IMR-90 (cell line): ENCODE results near the gene CLN3. TPM values are rescaled to one million over a fixed set of nuclear protein-coding genes. Genes with fewer than 3 reads are reported as not detected.

ENCODE experiments used
- ATAC-seq: fragments of 200-7000 bp; cut with Tn5 transposase; 2 replicates; pipeline ENCODE4 v1.9.1; 2020; ENCODE audit warnings: low read depth, mild to moderate bottlenecking, moderate library complexity
- BruUV-seq: library from RNA; stranded (reverse); fragments of 400-500 nt; replicated peaks from 2 replicates; lab custom pipeline; 2021; lab: Mats Ljungman, UMichigan
- CTCF ChIA-PET: fragments of 300-600 bp; formaldehyde crosslinking; extraction: SDS; loops from one replicate; lab custom pipeline; 2021; ENCODE audit warnings: antibody characterized with exemption; lab: Yijun Ruan, JAX
- POLR2A ChIA-PET: fragments of 300-600 bp; sonication (Branson Sonifier 250); formaldehyde crosslinking; loops from one replicate; lab custom pipeline; 2022; ENCODE audit warnings: antibody characterized with exemption; ENCODE audit not compliant: unreplicated experiment; lab: Charles Lee
- DNase-seq: peaks from one replicate; pipeline ENCODE4 v3.0.0; 2013
- H2AFZ ChIP-seq: replicated peaks from 2 replicates; pipeline ENCODE3; 2013; ENCODE audit warnings: low read length, mild to moderate bottlenecking; ENCODE audit not compliant: poor library complexity
- H2AK5ac ChIP-seq: 2 replicates; pipeline ENCODE4 v1.6.1; 2013; ENCODE audit warnings: low read depth, low read length, inconsistent platforms
- H2AK9ac ChIP-seq: replicated peaks from 2 replicates; pipeline ENCODE3; 2013; ENCODE audit warnings: mild to moderate bottlenecking, low read depth, low read length, moderate library complexity; ENCODE audit not compliant: poor library complexity
- H2BK120ac ChIP-seq: 2 replicates; pipeline ENCODE4 v1.6.1; 2013; ENCODE audit warnings: low read depth, low read length, inconsistent platforms
- H2BK15ac ChIP-seq: 3 replicates; pipeline ENCODE4 v1.6.1; 2013; ENCODE audit warnings: low read depth, low read length, inconsistent platforms
- H2BK20ac ChIP-seq: 2 replicates; pipeline ENCODE4 v1.6.1; 2013; ENCODE audit warnings: low read depth, mild to moderate bottlenecking, inconsistent platforms, low read length, moderate library complexity
- H2BK5ac ChIP-seq: 2 replicates; pipeline ENCODE4 v1.6.1; 2013; ENCODE audit warnings: mild to moderate bottlenecking, low read depth, low read length, inconsistent platforms; ENCODE audit not compliant: poor library complexity, severe bottlenecking
- H3K14ac ChIP-seq: replicated peaks from 2 replicates; pipeline ENCODE4 v1.6.1; 2013; ENCODE audit warnings: low read depth, low read length, inconsistent platforms
- H3K18ac ChIP-seq: 2 replicates; pipeline ENCODE4 v1.6.1; 2013; ENCODE audit warnings: low read depth, low read length, control low read depth
- H3K23ac ChIP-seq: 2 replicates; pipeline ENCODE4 v1.6.1; 2013; ENCODE audit warnings: low read depth, low read length, inconsistent platforms
- H3K27ac ChIP-seq: 2 replicates; pipeline ENCODE4 v1.5.1; 2013; ENCODE audit warnings: mild to moderate bottlenecking, control low read depth, low read length; ENCODE audit not compliant: insufficient read depth
- H3K27me3 ChIP-seq: 2 replicates; pipeline ENCODE4 v1.6.1; 2013; ENCODE audit warnings: low read length; ENCODE audit not compliant: control insufficient read depth, insufficient read depth
- H3K36me3 ChIP-seq: 2 replicates; pipeline ENCODE4 v1.6.1; 2013; ENCODE audit warnings: low read length, mixed read lengths; ENCODE audit not compliant: control insufficient read depth, insufficient read depth
- H3K4ac ChIP-seq: 2 replicates; pipeline ENCODE4 v1.6.1; 2013; ENCODE audit warnings: low read depth, low read length, inconsistent platforms
- H3K4me1 ChIP-seq: 2 replicates; pipeline ENCODE4 v1.6.1; 2013; ENCODE audit warnings: low read length, mixed read lengths; ENCODE audit not compliant: control insufficient read depth, insufficient read depth
- H3K4me2 ChIP-seq: 2 replicates; pipeline ENCODE4 v1.6.1; 2013; ENCODE audit warnings: low read depth, mild to moderate bottlenecking, control low read depth, low read length, moderate library complexity
- H3K4me3 ChIP-seq: 2 replicates; pipeline ENCODE4 v1.5.1; 2013; ENCODE audit warnings: low read depth, mild to moderate bottlenecking, control low read depth, low read length, moderate library complexity; ENCODE audit not compliant: insufficient read depth
- H3K56ac ChIP-seq: 2 replicates; pipeline ENCODE4 v1.6.1; 2013; ENCODE audit warnings: low read length, inconsistent platforms; ENCODE audit not compliant: insufficient read depth; ENCODE audit errors: extremely low read depth
- H3K79me1 ChIP-seq, 2 experiments: 2 replicates each; pipeline ENCODE4 v1.6.1; 2013; ENCODE audit warnings: low read length in 2 of 2, inconsistent platforms in 1 of 2, low read depth in 1 of 2
- H3K9ac ChIP-seq: 2 replicates; pipeline ENCODE4 v1.6.1; 2013; ENCODE audit warnings: low read depth, low read length, control low read depth
- H3K9me1 ChIP-seq: 2 replicates; pipeline ENCODE4 v1.6.1; 2013; ENCODE audit warnings: low read length, inconsistent platforms; ENCODE audit not compliant: insufficient read depth
- H3K9me3 ChIP-seq: 2 replicates; pipeline ENCODE4 v1.6.1; 2013; ENCODE audit warnings: low read length; ENCODE audit not compliant: control insufficient read depth, insufficient read depth
- H4K20me1 ChIP-seq: 2 replicates; pipeline ENCODE4 v1.6.1; 2013; ENCODE audit warnings: low read length, inconsistent platforms; ENCODE audit not compliant: insufficient read depth
- H4K5ac ChIP-seq: 2 replicates; pipeline ENCODE4 v1.6.1; 2013; ENCODE audit warnings: mild to moderate bottlenecking, low read depth, low read length, control low read depth
- H4K8ac ChIP-seq, 2 experiments: 2 replicates each; pipeline ENCODE4 v1.6.1; 2013; ENCODE audit warnings: low read depth in 2 of 2, low read length in 2 of 2, control low read depth in 1 of 2, inconsistent platforms in 1 of 2
- H4K91ac ChIP-seq: 2 replicates; pipeline ENCODE4 v1.6.1; 2013; ENCODE audit warnings: low read depth, low read length, inconsistent platforms; ENCODE audit not compliant: insufficient read depth
- CEBPB ChIP-seq: IDR thresholded peaks from 2 replicates; pipeline ENCODE4 v1.6.1; 2012; ENCODE audit warnings: low read depth, low read length, improper control_type of control experiment
- CHD1 ChIP-seq: IDR thresholded peaks from 2 replicates; pipeline ENCODE4 v1.6.1; 2012; ENCODE audit warnings: low read depth, low read length, improper control_type of control experiment
- ELK1 ChIP-seq: fragments of 150-350 bp; IDR thresholded peaks from 2 replicates; pipeline ENCODE4 v1.6.1; 2016; ENCODE audit warnings: low read depth, mild to moderate bottlenecking, low read length, moderate library complexity, borderline replicate concordance
- FOS ChIP-seq: fragments of 150-350 bp; IDR thresholded peaks from 2 replicates; pipeline ENCODE4 v1.6.1; 2016; ENCODE audit warnings: low read depth, low read length
- MAFK ChIP-seq: IDR thresholded peaks from 2 replicates; pipeline ENCODE4 v1.6.1; 2012; ENCODE audit warnings: low read depth, low read length, improper control_type of control experiment
- MAZ ChIP-seq: IDR thresholded peaks from 2 replicates; pipeline ENCODE4 v1.6.1; 2012; ENCODE audit warnings: low read depth, mild to moderate bottlenecking, low read length, improper control_type of control experiment, moderate library complexity, borderline replicate concordance
- MXI1 ChIP-seq: IDR thresholded peaks from 2 replicates; pipeline ENCODE4 v1.6.1; 2012; ENCODE audit warnings: low read depth, mild to moderate bottlenecking, low read length, moderate library complexity, borderline replicate concordance
- POLR2A ChIP-seq: IDR thresholded peaks from 2 replicates; pipeline ENCODE4 v1.6.1; 2012; ENCODE audit warnings: mild to moderate bottlenecking, low read depth, low read length
- RAD21 ChIP-seq: IDR thresholded peaks from 2 replicates; pipeline ENCODE4 v1.6.1; 2012; ENCODE audit warnings: low read length, improper control_type of control experiment
- RFX5 ChIP-seq: IDR thresholded peaks from 2 replicates; pipeline ENCODE4 v1.8.0; 2012; ENCODE audit warnings: low read depth, mild to moderate bottlenecking, low read length, moderate library complexity
- USF2 ChIP-seq: fragments of 150-350 bp; IDR thresholded peaks from 2 replicates; pipeline ENCODE4 v1.6.1; 2017; ENCODE audit warnings: mild to moderate bottlenecking, antibody characterized with exemption, low read length, low read depth
- WGBS, 2 experiments: methylation state at CpG; one replicate each; pipeline versions ENCODE4 v1.1.5 to v1.1.7; 2013; ENCODE audit warnings: missing lambda C conversion rate in 2 of 2; ENCODE audit not compliant: insufficient read length in 1 of 2; ENCODE audit errors: extremely low coverage in 2 of 2; 5-methylcytosine and 5-hydroxymethylcytosine counted together
- dilution Hi-C: fragments of 300-500 bp; cut with HindIII; formaldehyde crosslinking; loops from one replicate; pipeline ENCODE4 v1.14.3; 2018; ENCODE audit warnings: low sequenced_read_pairs; ENCODE audit not compliant: unreplicated experiment
- in situ Hi-C: fragments of 300-500 bp; cut with MboI; formaldehyde crosslinking; loops from 3 replicates; pipeline ENCODE4 v1.14.3; 2019; ENCODE audit warnings: low sequenced_read_pairs, inconsistent platforms, mixed read lengths
- intact Hi-C: fragments of 100-400 bp; cut with micrococcal nuclease; formaldehyde crosslinking; loops from 2 replicates; pipeline ENCODE4 v1.10.0; 2022
- polyA plus RNA-seq, 3 experiments: library from polyadenylated mRNA; depleted of rRNA; stranded (reverse); fragments of >200 nt; gene quantifications; 2 replicates each; pipeline ENCODE4 v1.2.3, GENCODE V29; 2012; ENCODE audit warnings: low replicate concordance in 1 of 3
- total RNA-seq: library from RNA; depleted of rRNA; stranded (reverse); fragments of >200 nt; gene quantifications from 2 replicates; pipeline ENCODE4 v1.2.3, GENCODE V29; 2012

Gene CLN3
- total and polyA plus RNA-seq, 2 of the 4 experiments (the other 2 are of a cell fraction), result 3.9 to 15.9 TPM

GRCh38 chr16:28537076-28537475 lies 45.2 kb upstream of the CLN3 start:
- H3K23ac ChIP-seq, result peak overlapping the region; percentile 67; the same call in 1 of the 2 replicates
- H2BK120ac ChIP-seq, result no peak overlapping the region
- in situ Hi-C loops, result no loop called here
- no peak overlapping the region; the same call in 1 of the 2 replicates for H3K56ac ChIP-seq
- H3K79me1 ChIP-seq, result peaks cover 17 to 26% of the 10 kb centered on the region in 2 experiments
- no CpG with 5 or more reads among the region's 6 CpGs for WGBS, 2 experiments
- H3K9me1 ChIP-seq, result peaks cover 12% of the 10 kb centered on the region; the same call in 1 of the 2 replicates
- H3K36me3 ChIP-seq, result peaks cover 28% of the 10 kb centered on the region
- BruUV-seq, result no TSS peak
- TF ChIP-seq MAFK, result no peak
- TF ChIP-seq POLR2A, result no peak
- TF ChIP-seq ELK1, result no peak
- TF ChIP-seq USF2, result no peak
- TF ChIP-seq MAZ, result no peak
- TF ChIP-seq RFX5, result no peak
- no peak for TF ChIP-seq CHD1
- TF ChIP-seq MXI1, result no peak
- no peak for TF ChIP-seq RAD21
- TF ChIP-seq FOS, result no peak
- TF ChIP-seq CEBPB, result no peak
- ATAC-seq, result no peak
- H2BK20ac ChIP-seq, result no peak overlapping the region
- no peak overlapping the region; the same call in 2 of the 3 replicates for H2BK15ac ChIP-seq
- peak overlapping the region; percentile 42 for H3K9ac ChIP-seq
- peak overlapping the region; percentile 66; the same call in 1 of the 2 replicates for H2AK5ac ChIP-seq
- no peaks in the 10 kb centered on the region; the same call in 1 of the 2 replicates for H4K20me1 ChIP-seq
- CTCF ChIA-PET, result no interaction called here
- H3K18ac ChIP-seq, result no peak overlapping the region
- H3K4me3 ChIP-seq, result peak overlapping the region; percentile 49
- POLR2A ChIA-PET, result no interaction called here
- peak overlapping the region; percentile 11; the same call in 1 of the 2 replicates for H4K91ac ChIP-seq
- H3K4me2 ChIP-seq, result peak overlapping the region; percentile 80
- peak overlapping the region; percentile 55 for H3K4ac ChIP-seq
- no peak overlapping the region; the same call in 1 of the 2 replicates for H4K5ac ChIP-seq
- peaks cover 9% of the 10 kb centered on the region for H3K4me1 ChIP-seq
- H2BK5ac ChIP-seq, result no peak overlapping the region
- no peaks in the 10 kb centered on the region for H3K27me3 ChIP-seq
- peak overlapping the region in 1 of 2 experiments; percentile 41; a peak in 1 of 4 replicates for H4K8ac ChIP-seq
- no peaks in the 10 kb centered on the region for H3K9me3 ChIP-seq
- H2AFZ ChIP-seq, result peak overlapping the region; percentile 4
- intact Hi-C loops, result loop anchor here (5.0 kb wide), 2 partner anchors 45 to 80 kb away; partner anchors contain the start of genes APOBR and CLN3
- peak overlapping the region; percentile 61 for H2AK9ac ChIP-seq
- dilution Hi-C loops, result no loop called here
- peak overlapping the region; percentile 98 for H3K14ac ChIP-seq
- H3K27ac ChIP-seq, result peak overlapping the region; percentile 13; the same call in 1 of the 2 replicates
- no peak for DNase-seq
